ENCODE results near the gene C11orf16. TPM values are rescaled to one million over a fixed set of nuclear protein-coding genes. Genes with fewer than 3 reads are reported as not detected.
"Not testable (repeated sequence)": the region's sequence is repeated elsewhere in the genome, so short reads cannot be mapped to it uniquely, and the experiment has no call there.

C11orf16 gene
- total RNA-seq (2021) (0.11 to 0.42 TPM in 2 of 3 replicates, not detected in the other), Bru-seq, nascent RNA (percentile 21 among the genes with signal in this experiment)
- long read RNA-seq, experiment 1, partial matches to known transcripts: 0 of 2 reads
- long read RNA-seq, experiment 1, other reads (novel, unspliced or antisense): 2 of 2 reads
- long read RNA-seq, experiment 2: 0 reads
- long read RNA-seq, experiment 3: 0 reads

- Mint-ChIP-seq H3K4me1 (peaks cover 25% of the 10 kb centered on the region), H3K27me3 (ENCODE audit: low read depth) (no peaks in the 10 kb centered on the region), H3K9me3 (no peaks in the 10 kb centered on the region), H3K4me3 (no peak within 1 kb of the TSS), H3K36me3 (no peaks in the 10 kb centered on the region), H3K27ac (no peak within 1 kb of the TSS)
- no peak for TF ChIP-seq ZNF416 (CRISPR knock-in tag; IDR thresholded peaks at IDR 0.05)
- DNase-seq (ENCODE audit: low spot score) (peak; percentile 43), ATAC-seq (peak; percentile 71)
- ChIA-PET CTCF (interaction anchor here (0.7 to 2.8 kb wide), 7 partner anchors 9 to 205 kb away, joined by 4 to 20 read pairs (median 5); partner anchors contain the start of gene TMEM9B), POLR2A (interaction anchor here (0.5 to 0.6 kb wide), 2 partner anchors 28 to 123 kb away, joined by 3 to 5 read pairs; no protein-coding TSS in a partner anchor)
These were observed at the start of gene C11orf16 for GRCh38 chr11:8932564-8933180. Gene C11orf16 (minus strand): TSS chr11:8932947. CDS start chr11:8932308, 639 bp downstream.

- no peak overlapping the region for H3K27ac Mint-ChIP-seq
- ATAC-seq: no peak
- H3K36me3 Mint-ChIP-seq: no peaks in the 10 kb centered on the region
- TF ChIP-seq ZMAT4 (CRISPR knock-in tag; IDR thresholded peaks at IDR 0.05): no peak
- TF ChIP-seq E2F5 (CRISPR knock-in tag; IDR thresholded peaks at IDR 0.05): no peak
- TF ChIP-seq AFF4 (CRISPR knock-in tag; IDR thresholded peaks at IDR 0.05; ENCODE audit: borderline replicate concordance): no peak
- no peak for TF ChIP-seq ZBTB21 (CRISPR knock-in tag; IDR thresholded peaks at IDR 0.05; ENCODE audit: borderline replicate concordance)
- no peak for TF ChIP-seq E2F1 (CRISPR knock-in tag; IDR thresholded peaks at IDR 0.05)
- no peak for TF ChIP-seq ZNF121 (CRISPR knock-in tag; IDR thresholded peaks at IDR 0.05)
- ChIA-PET CTCF (no interaction called here), POLR2A (no interaction called here)
- no peak overlapping the region for H3K4me3 Mint-ChIP-seq
- peaks cover 10% of the 10 kb centered on the region for H3K9me3 Mint-ChIP-seq
- no peaks in the 10 kb centered on the region for H3K4me1 Mint-ChIP-seq
- no peak for DNase-seq (ENCODE audit: low spot score)
- no peaks in the 10 kb centered on the region; the same call in 1 of the 2 replicates for H3K27me3 Mint-ChIP-seq (ENCODE audit: low read depth)
These were observed 47.7 kb upstream of the C11orf16 start for GRCh38 chr11:8980485-8980884.

GRCh38 chr11:8979365-8979764, 46.6 kb upstream of the C11orf16 start:
- H3K27me3 Mint-ChIP-seq (ENCODE audit: low read depth); DNase-seq (ENCODE audit: low spot score); H3K4me3 Mint-ChIP-seq; POLR2A ChIA-PET; H3K9me3 Mint-ChIP-seq; H3K36me3 Mint-ChIP-seq; H3K4me1 Mint-ChIP-seq; CTCF ChIA-PET; ATAC-seq; H3K27ac Mint-ChIP-seq: not testable (repeated sequence)

- H3K27ac Mint-ChIP-seq: no peak overlapping the region
- DNase-seq (ENCODE audit: low spot score) (no peak), ATAC-seq (no peak)
- CTCF ChIA-PET: interaction anchor here (0.6 kb wide), 1 partner anchor 190 kb away, joined by 3 read pairs; no protein-coding TSS in a partner anchor
- POLR2A ChIA-PET: no interaction called here
- H3K27me3 Mint-ChIP-seq (ENCODE audit: low read depth): no peaks in the 10 kb centered on the region
- H3K9me3 Mint-ChIP-seq: peaks cover 7% of the 10 kb centered on the region; the same call in 1 of the 2 replicates
- no peak overlapping the region for H3K4me3 Mint-ChIP-seq
- H3K36me3 Mint-ChIP-seq: no peaks in the 10 kb centered on the region
- no peaks in the 10 kb centered on the region for H3K4me1 Mint-ChIP-seq
- no peak for TF ChIP-seq MAX (CRISPR knock-in tag; IDR thresholded peaks at IDR 0.05)
- TF ChIP-seq AR (CRISPR knock-in tag; IDR thresholded peaks at IDR 0.05): no peak
- no peak for TF ChIP-seq FOXP4 (CRISPR knock-in tag; IDR thresholded peaks at IDR 0.05)
- no peak for TF ChIP-seq USF1 (CRISPR knock-in tag; IDR thresholded peaks at IDR 0.05)
- no peak for TF ChIP-seq NFATC4 (CRISPR knock-in tag; IDR thresholded peaks at IDR 0.05)
- no peak for TF ChIP-seq JUN (CRISPR knock-in tag; IDR thresholded peaks at IDR 0.05)
- no peak for TF ChIP-seq ZBTB21 (CRISPR knock-in tag; IDR thresholded peaks at IDR 0.05; ENCODE audit: borderline replicate concordance)
- TF ChIP-seq SOX15 (CRISPR knock-in tag; IDR thresholded peaks at IDR 0.05): no peak
These were observed 40.4 kb upstream of the C11orf16 start for GRCh38 chr11:8973121-8973520.

Data from WTC11 (cell line).